Activated T-cell treated with anti-CD3 and anti-CD28 coated beads for 48 hours (primary cell): ENCODE measurements around the gene P3H2.

Source experiments
- DNase-seq: peaks from one replicate; pipeline ENCODE4 v3.0.0-alpha.2; 2020; ENCODE audit warnings: low read depth

The P3H2 gene

DNA sequence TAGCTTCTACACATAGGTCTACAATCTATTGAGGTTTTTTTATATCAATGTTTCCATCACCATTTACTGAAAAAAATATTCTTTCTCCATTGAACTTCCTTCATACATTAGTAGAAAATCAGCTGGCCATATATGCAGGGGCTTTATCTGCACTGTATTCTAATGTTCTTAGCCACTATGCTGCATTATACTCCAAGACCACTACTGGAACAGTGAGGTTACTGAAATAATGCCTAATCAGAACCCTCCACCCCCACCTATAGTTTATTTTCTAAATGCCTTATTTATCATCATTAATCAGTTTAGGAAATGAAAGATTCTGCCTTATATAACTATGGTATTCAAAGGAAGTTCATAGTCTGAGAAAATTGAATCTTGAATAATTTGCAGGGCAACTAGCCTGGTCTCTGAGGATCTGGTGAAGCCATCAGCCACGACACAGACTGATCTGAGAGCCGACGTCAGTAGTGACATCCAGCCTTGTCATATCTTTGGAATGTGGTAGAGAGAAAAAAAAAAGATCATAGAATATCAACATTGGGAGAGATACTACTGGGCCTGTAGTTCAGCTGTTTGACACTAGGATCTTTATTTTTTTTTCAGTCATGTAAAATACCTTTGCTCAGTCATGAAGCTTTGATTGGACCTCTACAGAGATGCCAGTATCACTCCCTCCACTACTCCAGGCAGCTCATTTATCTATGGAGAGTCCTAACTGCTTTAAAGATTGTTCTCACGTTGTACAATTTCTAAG, 66.6 kb downstream of the P3H2 start:
- DNase-seq: no peak

DNA sequence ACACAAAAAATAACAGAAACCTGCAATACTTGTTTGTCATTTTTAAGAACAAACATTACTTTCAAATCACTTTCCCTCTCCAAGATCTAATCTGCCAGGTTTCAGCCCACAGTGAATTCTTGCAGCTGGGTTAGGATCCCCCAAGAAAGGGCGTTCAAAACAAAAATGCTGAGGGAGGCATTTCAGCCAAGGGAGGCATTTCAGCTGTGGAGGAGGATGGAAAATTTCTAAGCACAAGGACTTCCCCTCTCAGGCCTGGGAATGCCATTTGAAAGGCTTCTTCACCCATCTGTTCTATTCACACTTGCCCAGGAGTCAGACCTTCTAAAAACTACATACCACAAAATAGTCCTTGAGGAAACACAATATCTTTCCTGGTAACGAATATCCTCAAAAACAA, 69.1 kb downstream of the P3H2 start:
- DNase-seq: no peak

DNA sequence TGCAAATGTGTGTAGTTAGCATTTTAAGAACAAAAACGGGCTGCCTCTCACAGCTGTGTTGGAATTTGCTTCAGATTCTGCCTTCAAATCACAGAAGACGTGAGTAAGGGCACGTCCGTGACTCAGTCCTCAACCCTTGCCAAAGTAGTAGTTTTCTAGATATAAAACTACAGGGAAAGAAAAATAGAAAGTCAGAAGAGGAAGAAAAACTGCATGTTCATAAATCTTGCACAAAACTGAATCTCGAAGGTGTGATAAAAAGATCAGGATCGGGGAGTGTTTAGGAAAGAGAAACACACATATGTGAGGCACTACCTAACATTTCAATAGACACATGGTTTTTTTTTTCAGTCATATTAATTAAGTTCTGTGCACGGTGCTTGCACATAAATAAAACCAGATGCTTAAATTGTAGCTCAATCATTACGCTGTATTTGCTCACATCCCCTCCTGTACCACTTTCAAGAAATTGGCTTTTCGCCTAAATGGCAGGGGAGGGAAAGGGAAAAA, 71.7 kb downstream of the P3H2 start:
- DNase-seq: no peak

DNA sequence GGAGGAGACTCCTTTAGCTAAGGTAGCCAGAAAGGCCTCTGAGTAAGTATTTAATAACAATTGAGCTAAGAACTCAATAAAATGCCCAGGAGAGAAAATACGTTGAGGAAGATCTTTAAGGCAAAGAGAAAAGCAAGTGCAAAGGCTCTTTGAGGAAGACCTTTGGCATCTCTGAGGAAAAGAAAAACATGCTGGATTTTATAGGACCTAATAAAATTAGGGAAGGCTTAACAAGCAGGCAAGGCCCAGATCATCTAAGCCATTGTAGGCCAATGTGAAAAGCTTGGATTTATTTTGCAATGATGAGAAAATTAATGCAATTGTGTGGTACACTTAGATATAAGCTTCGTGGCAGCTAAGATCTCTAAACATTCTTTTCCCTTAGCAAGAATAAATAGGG, 75.7 kb downstream of the P3H2 start:
- no peak for DNase-seq

DNA sequence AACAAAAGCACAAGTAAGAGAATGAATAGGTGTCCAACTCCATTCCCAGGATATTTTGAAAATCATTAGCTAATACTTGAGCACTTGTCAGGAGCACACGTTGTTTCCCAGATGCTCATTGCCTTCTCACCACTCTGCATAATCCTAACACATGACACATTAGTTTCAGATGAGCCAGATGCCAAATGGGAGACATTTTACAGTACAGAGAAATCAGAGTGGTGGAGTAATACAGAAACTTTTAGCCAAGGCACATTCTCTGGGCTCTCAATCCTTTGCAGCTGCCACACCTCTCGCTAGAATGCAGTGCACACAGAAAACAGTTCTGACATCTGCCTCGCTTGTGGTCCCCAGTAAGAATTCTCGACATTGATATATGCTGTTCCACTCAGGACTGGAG, 76.6 kb downstream of the P3H2 start:
- no peak for DNase-seq

DNA sequence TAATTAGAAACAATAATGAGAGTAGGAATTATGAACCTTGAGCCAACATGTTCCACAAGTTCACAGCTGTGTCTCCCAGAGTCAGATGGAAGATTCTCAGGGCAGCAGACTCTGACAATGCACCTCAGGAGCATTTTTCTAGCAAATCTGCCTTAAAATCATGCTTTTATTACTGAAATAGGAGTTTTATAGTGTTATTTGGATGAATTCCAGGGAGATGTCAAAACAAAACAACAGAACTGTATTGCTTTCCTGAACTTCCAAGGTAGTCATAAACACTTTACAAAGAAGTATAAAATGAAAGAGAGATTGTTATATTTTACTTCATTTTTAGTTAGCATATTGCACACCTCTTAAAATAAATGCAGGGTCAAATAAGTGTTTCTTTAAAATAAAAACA, 77.0 kb downstream of the P3H2 start:
- DNase-seq: no peak

DNA sequence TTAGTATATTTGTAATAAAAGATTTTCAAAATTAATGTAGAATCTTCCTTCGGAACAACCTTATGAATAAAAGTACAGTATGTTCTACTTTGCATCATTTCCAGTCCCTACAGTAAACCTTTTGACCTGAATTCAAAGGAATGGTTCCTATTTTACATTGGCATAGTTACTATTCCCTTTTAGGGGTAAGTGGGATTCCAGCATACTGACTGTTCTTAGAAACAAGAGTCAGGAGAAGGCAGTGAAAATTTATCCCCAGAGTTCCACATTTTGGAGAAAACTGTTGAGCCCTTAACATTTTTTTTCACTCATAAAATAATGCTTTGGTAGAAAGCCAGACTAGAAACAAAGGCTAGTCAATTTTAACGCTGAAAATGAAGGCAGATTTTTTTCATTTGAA, 78.1 kb downstream of the P3H2 start:
- DNase-seq: no peak

DNA sequence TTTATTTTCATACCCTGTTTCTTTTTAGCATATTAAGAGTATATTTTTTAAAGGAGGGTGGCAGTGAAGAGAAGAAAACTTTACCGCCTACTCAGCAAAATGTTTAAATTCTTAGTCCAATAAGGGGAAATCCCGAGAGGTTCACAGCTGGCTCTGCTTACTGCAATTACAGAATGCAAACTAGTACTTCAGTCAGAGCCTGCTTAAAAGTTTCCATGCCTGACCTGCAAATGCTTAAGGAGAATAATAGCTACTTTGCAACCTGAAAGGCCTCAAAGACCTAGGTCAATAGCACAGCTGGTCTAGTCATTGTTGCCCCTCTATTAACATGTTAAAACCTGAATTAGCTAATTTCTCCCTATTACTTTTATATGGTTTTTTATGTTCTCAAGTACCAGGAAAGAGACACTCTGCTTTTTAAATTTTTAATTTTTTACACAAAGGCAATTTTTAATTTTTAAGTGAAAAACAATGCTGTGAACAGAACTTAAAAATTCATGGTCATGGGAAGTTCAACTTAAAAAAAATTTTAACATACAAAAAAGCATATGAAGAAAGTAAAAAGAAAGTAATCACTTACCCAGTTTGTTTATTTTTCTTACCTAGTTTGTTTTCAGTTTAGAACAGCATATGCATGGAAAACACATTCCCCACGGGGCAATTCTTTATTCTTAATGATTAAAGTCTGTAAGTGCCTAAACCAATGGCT, 79.2 kb downstream of the P3H2 start:
- no peak for DNase-seq

DNA sequence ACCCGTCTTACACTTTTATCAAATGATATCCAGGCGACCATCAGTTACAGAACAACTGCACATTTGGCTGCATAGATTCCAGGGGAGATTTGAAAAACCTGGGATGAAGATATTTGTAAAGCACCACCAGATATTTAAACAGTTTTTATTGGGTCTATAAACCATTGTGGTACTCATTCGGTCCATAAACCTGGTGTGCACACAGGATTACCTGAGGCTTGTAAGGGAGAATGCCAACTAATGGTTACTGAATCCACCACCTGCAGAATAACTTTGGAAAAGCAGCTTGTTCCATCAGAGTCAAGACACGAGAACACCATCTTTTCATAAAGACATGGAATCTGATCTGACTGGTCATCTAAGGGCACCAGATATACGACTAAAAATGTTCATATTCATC, 80.6 kb downstream of the P3H2 start:
- no peak for DNase-seq

DNA sequence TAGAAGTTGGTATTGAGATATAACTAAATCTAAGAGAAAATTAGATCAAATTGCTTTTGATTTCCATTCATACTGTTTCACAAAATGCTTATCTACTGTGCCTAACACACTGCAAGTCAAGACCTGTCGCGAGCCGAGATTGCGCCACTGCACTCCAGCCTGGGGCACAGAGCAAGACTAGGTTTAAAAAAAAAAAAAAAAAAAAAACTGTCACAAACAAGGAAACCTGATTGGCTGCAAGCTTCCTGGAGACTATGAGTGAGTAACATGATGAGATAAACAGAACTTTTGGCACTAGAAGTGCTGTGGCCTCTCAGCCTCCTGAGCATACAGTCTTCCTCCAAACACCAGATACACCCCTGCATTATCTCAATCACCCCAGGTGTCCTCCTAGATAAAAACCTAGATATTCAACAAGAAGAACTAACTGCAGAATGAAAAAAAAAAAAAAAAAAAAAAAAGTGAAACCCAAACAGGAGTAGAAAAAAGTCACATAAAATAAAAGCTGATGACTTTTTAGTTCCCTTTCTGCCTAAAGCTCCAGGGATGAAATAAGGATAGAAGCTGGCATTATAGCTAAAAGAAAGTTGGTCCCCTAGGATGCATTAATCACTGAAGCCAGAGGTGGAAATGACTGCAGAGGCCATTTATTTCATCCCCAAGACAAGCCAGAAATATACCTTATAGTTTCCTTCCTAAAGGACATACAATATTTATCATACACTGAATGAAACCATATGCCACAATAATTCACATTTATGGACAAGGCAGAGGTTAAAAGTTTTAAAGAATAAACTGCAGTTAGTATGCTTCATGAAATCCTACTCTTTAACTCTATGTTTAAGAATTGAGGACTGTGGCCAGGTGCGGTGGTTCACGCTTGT, 82.4 kb downstream of the P3H2 start:
- DNase-seq: no peak

DNA sequence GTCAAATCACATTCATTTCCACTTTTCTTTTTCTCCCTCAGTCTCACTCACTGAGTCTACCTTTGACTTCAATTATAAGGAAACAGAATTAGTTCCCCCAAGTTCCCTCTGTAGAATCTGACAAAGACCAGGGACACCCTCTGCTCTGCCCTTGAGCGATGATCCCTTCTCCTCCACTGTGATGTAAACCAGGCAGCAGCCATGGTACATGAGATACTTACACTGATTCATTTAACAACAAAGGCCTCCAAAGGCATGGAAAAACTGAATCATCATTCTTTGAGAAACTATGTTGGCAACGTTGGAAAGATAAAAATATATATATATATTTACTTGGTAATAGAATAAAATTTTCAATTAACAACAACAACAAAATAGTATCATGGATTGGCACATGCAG, 84.1 kb downstream of the P3H2 start:
- no peak for DNase-seq

DNA sequence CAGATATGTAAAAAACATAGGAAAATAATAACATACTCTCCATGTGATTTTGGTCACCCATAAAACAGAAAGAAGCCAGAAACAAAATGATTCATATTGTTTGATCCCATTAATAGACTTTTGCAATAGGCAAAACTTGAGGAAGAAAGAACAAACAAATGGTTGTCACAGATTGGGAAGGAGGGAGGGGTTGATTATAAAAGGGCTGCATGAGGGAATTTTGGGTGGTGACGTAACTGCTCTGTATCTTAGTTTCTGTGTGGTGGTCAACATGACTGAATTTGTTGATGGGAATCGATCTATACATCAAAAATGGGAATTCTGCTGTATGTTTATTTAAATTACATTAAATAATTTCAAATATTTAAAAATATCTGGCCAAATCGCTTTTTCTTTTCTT, 86.3 kb downstream of the P3H2 start:
- DNase-seq: no peak

DNA sequence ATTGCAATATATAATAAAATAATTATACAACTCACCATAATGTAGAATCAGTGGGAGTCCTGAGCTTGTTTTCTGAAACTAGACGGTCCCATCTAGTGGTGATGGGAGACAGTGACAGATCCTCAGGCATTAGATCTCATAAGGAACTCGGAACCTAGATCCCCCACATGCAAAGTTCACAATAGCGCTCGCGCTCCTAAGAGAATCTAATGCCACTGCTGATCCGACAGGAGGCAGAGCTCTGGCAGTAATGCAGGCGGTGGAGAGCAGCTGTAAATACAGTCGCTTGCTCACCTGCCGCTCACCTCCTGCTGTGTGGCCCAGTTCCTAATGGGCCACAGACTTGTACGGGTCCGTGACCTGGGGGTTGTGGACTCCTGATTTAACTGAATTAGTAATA, 87.8 kb downstream of the P3H2 start:
- no peak for DNase-seq

DNA sequence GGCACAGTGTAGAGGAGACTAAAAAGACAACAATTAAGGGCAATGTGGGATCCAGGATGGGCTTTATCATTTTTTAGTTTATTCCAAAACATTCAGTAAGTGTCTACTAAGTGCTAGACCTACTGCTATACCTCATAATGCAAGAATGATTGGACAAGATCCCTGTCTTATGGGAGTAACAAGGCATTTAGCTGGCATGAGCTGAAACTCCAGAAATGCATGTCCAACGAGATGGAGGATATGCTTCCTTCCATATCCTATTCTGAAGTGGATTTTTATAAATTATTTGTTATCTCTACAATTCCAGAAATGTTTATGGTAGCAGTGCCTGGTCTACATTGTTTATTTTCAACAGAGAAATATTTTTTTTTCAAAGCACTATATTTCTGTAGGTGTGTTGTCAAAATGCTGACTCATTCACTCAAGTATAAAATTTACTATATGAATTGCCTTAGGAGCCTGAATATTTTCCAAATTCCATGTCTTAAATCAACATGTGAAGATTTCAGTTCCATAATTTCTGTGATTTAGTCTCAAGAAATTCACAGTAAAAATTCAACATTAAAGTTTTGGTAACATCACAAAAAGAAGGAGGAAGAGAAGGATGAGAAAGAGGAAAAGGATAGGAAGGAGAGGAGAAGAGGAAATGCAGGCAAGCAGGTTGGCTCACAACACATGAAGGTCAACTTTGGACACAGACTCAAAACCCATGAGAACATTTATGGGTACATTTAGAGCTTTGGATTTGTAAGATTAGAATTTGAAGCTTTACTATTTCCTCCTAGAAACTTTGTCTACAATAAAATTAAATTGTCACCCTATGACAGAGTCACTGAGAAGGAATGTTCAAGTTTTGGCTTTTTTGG, 88.6 kb downstream of the P3H2 start:
- DNase-seq: no peak

DNA sequence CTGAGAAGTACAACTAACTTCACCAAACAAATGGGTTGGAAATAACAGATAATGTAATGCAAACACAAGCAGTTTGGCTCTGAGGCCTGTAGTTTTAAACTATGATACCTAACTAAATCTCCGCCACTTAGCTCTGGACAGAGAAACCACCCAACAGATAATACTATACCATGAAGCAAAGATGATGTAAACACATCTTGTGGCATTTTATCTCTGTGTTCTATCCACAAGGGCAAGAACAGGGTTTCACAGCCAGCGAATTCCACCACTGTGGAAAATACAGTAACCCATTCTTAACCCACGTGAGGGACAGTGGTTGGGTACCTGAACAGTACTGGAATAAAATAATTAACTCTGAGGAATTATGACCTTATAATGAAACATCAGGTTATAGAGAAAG, 93.6 kb downstream of the P3H2 start:
- DNase-seq: no peak

DNA sequence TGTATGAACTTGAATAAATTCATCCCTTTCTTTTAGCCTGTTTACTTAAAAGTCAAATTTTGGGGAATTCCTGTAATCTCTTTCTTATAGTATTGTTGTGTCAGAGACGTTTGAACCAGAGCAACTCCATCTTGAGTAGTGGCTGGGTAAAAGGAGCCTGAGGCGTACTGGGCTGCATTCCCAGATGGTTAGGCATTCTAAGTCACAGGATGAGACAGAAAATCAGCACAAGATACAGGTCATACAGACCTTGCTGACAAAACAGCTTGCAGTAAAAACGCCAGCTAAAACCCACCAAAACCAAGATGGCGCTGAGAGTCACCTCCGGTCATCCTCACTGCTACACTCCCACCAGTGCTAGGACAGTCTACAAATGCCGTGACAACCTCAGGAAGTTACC, 94.5 kb downstream of the P3H2 start:
- no peak for DNase-seq

DNA sequence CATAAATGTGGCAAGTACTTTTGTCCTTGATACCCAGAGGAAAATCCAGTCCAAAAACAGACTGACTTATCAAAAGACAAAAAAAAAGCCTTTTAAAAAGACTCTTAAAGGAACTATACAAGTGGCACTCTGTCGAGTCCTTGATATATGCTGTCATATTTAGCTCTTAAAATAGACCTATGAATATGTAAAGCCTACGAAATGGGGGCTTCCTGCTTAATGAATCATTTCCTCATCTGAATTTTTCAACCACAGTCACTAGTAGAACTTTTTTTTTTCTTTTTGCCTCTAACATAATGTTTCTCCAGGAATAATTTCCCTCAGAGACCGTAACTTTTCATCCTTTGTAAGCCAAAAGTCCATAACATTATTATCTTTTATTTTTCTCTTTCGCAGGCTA, 95.8 kb downstream of the P3H2 start:
- no peak for DNase-seq

DNA sequence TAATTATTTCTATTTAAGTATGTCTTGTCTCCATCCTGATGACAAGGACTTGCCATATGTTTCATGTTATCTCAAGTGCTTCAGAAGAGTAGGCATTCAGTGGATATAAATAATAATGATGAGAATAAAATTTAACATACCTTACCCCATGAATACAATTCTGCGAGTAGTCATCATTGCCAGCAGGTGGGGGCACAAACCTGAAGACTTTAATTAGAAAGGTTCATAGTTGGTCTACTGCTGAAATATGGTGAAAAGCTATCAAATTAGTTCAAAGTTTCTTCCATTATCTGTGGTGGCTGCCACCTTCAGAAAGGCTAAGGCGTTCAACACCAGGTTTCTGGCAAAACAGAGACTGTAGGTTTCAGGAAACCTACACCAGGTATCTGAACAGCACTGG, 100.9 kb downstream of the P3H2 start:
- DNase-seq: no peak

DNA sequence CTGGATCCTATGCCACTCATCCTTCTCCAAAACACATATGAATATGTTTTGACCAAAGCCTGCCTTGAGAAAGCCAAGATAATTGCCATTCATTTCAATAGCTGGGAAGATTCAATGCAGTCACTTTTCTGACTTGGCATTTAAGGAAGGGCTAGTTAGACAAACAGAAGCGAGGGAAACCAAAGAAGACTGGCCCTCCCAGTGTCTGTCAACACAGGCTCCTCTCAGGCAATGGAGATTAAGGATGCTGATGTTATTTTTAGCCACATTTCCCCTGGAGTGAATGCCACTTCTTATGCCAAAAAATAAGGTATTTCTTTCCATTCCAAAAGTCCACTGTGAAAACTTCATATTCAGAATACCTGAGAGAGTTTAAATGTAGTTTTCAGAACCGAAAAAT, 101.7 kb downstream of the P3H2 start:
- no peak for DNase-seq

DNA sequence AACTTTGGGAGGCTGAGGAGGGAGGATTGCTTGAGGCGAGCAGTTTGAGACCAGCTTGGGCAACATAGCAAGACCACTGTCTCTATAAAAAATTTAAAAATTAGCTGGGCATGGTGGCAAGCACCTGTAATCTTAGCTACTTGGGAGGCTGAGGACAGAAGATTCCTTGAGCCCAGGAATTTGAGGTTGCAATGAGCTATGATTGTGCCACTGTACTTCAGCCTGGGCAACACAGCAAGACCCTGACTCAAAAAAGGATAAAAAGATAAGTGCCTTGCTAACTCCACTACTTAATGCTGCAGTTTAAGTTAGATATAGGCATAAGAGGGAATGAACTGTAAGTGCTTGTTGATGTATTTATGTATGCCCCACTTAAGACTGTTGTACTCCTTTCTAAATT, 102.2 kb downstream of the P3H2 start:
- no peak for DNase-seq

DNA sequence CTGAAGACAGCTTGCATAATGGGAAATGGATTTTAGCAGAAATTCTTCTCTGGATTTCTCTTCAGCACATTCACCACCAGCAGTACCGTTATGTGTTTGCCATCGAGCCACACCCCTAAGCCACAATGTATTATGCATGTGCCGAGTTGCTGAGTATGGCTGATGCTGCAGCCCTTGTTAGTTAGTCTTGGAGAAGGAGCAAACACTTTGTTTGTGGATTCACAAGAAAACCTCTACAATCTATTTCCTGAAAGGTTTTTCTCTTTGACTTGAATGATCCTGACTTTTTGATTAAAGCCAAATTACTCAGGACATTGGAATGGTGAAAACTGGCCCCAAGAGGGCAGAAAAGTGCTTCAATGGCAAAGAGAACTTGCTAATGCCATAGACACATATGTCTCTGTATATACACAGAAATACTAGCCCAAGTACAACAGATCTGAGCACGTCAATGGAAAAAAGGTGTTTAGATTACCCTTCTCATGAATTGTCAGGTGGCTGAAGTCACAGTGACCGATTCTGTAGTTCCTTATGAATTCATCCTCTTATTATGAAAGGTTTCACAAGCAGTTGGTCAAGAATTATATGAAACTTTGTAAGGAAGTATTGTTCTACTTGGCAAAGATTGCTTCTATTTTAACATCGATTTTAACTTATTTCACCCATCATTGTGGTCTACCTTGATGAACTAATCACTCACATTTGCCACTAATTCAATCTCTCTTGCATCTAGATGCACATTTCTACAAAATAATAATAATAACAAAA, 103.0 kb downstream of the P3H2 start:
- no peak for DNase-seq
